ENCODE measurements around the gene FES.
A peak's percentile ranks its signal among the peaks of the same experiment; 100 is the strongest.

FES gene

GRCh38 chr15:90882781-90883525 lies 1.4 kb upstream of the FES start:
- Histone ChIP-seq H3K4me3 (ENCODE audit: insufficient read depth, low read depth, low read length, poor library complexity, severe bottlenecking) (no peak overlapping the region), H3K4me1 (ENCODE audit: control insufficient read depth, insufficient read depth, low read length, poor library complexity, severe bottlenecking) (no peaks in the 10 kb centered on the region), H3K9me3 (ENCODE audit: control insufficient read depth, low read length) (no peaks in the 10 kb centered on the region), H3K27me3 (replicated peaks; ENCODE audit: control insufficient read depth, insufficient read depth, low read length, poor library complexity, severe bottlenecking) (no peaks in the 10 kb centered on the region), H3K36me3 (ENCODE audit: control insufficient read depth, insufficient read depth, low read length) (peaks cover 40% of the 10 kb centered on the region), H3K27ac (ENCODE audit: insufficient read depth, low read length, poor library complexity, severe bottlenecking) (no peak overlapping the region)
- no peak for DNase-seq

- DNase-seq = no peak
- no peak overlapping the region for H3K27ac ChIP-seq (ENCODE audit: insufficient read depth, low read length, poor library complexity, severe bottlenecking)
- H3K9me3 ChIP-seq (ENCODE audit: control insufficient read depth, low read length) = no peaks in the 10 kb centered on the region
- no peaks in the 10 kb centered on the region for H3K4me1 ChIP-seq (ENCODE audit: control insufficient read depth, insufficient read depth, low read length, poor library complexity, severe bottlenecking)
- no peaks in the 10 kb centered on the region for H3K27me3 ChIP-seq (replicated peaks; ENCODE audit: control insufficient read depth, insufficient read depth, low read length, poor library complexity, severe bottlenecking)
- no peak overlapping the region for H3K4me3 ChIP-seq (ENCODE audit: insufficient read depth, low read depth, low read length, poor library complexity, severe bottlenecking)
- H3K36me3 ChIP-seq (ENCODE audit: control insufficient read depth, insufficient read depth, low read length) = peaks cover 34% of the 10 kb centered on the region
These were observed 753 bp upstream of the FES start for GRCh38 chr15:90883526-90883975.

GRCh38 chr15:90884719-90885431 lies 571 bp downstream of the FES start:
- Histone ChIP-seq H3K27me3 (replicated peaks; ENCODE audit: control insufficient read depth, insufficient read depth, low read length, poor library complexity, severe bottlenecking) (no peaks in the 10 kb centered on the region), H3K27ac (ENCODE audit: insufficient read depth, low read length, poor library complexity, severe bottlenecking) (no peak overlapping the region), H3K36me3 (ENCODE audit: control insufficient read depth, insufficient read depth, low read length) (peaks cover 21% of the 10 kb centered on the region), H3K4me1 (ENCODE audit: control insufficient read depth, insufficient read depth, low read length, poor library complexity, severe bottlenecking) (no peaks in the 10 kb centered on the region), H3K9me3 (ENCODE audit: control insufficient read depth, low read length) (no peaks in the 10 kb centered on the region), H3K4me3 (ENCODE audit: insufficient read depth, low read depth, low read length, poor library complexity, severe bottlenecking) (no peak overlapping the region)
- DNase-seq = no peak

- peak; percentile 49 to 65 (median 52) for DNase-seq
- Histone ChIP-seq H3K27me3 (replicated peaks; ENCODE audit: control insufficient read depth, insufficient read depth, low read length, poor library complexity, severe bottlenecking) (no peaks in the 10 kb centered on the region), H3K9me3 (ENCODE audit: control insufficient read depth, low read length) (no peaks in the 10 kb centered on the region), H3K4me3 (ENCODE audit: insufficient read depth, low read depth, low read length, poor library complexity, severe bottlenecking) (no peak overlapping the region), H3K27ac (ENCODE audit: insufficient read depth, low read length, poor library complexity, severe bottlenecking) (no peak overlapping the region), H3K4me1 (ENCODE audit: control insufficient read depth, insufficient read depth, low read length, poor library complexity, severe bottlenecking) (no peaks in the 10 kb centered on the region), H3K36me3 (ENCODE audit: control insufficient read depth, insufficient read depth, low read length) (peaks cover 13% of the 10 kb centered on the region)
These were observed 1.4 kb downstream of the FES start for GRCh38 chr15:90885432-90886290.

GRCh38 chr15:90886291-90886614 lies 1.9 kb downstream of the FES start:
- Histone ChIP-seq H3K4me3 (ENCODE audit: insufficient read depth, low read depth, low read length, poor library complexity, severe bottlenecking) (no peak overlapping the region), H3K27me3 (replicated peaks; ENCODE audit: control insufficient read depth, insufficient read depth, low read length, poor library complexity, severe bottlenecking) (no peaks in the 10 kb centered on the region), H3K4me1 (ENCODE audit: control insufficient read depth, insufficient read depth, low read length, poor library complexity, severe bottlenecking) (no peaks in the 10 kb centered on the region), H3K36me3 (ENCODE audit: control insufficient read depth, insufficient read depth, low read length) (peaks cover 8% of the 10 kb centered on the region), H3K27ac (ENCODE audit: insufficient read depth, low read length, poor library complexity, severe bottlenecking) (no peak overlapping the region), H3K9me3 (ENCODE audit: control insufficient read depth, low read length) (no peaks in the 10 kb centered on the region)
- DNase-seq = no peak

- Histone ChIP-seq H3K27me3 (replicated peaks; ENCODE audit: control insufficient read depth, insufficient read depth, low read length, poor library complexity, severe bottlenecking) (no peaks in the 10 kb centered on the region), H3K27ac (ENCODE audit: insufficient read depth, low read length, poor library complexity, severe bottlenecking) (no peak overlapping the region), H3K36me3 (ENCODE audit: control insufficient read depth, insufficient read depth, low read length) (peaks cover under 1% of the 10 kb centered on the region), H3K4me1 (ENCODE audit: control insufficient read depth, insufficient read depth, low read length, poor library complexity, severe bottlenecking) (no peaks in the 10 kb centered on the region), H3K9me3 (ENCODE audit: control insufficient read depth, low read length) (no peaks in the 10 kb centered on the region), H3K4me3 (ENCODE audit: insufficient read depth, low read depth, low read length, poor library complexity, severe bottlenecking) (no peak overlapping the region)
- DNase-seq = no peak
These were observed 2.8 kb downstream of the FES start for GRCh38 chr15:90887037-90887481.

GRCh38 chr15:90889313-90889730 lies 5.0 kb downstream of the FES start:
- H3K27me3 ChIP-seq (replicated peaks; ENCODE audit: control insufficient read depth, insufficient read depth, low read length, poor library complexity, severe bottlenecking) = no peaks in the 10 kb centered on the region
- H3K4me1 ChIP-seq (ENCODE audit: control insufficient read depth, insufficient read depth, low read length, poor library complexity, severe bottlenecking) = no peaks in the 10 kb centered on the region
- H3K9me3 ChIP-seq (ENCODE audit: control insufficient read depth, low read length) = no peaks in the 10 kb centered on the region
- no peak overlapping the region for H3K27ac ChIP-seq (ENCODE audit: insufficient read depth, low read length, poor library complexity, severe bottlenecking)
- H3K36me3 ChIP-seq (ENCODE audit: control insufficient read depth, insufficient read depth, low read length) = no peaks in the 10 kb centered on the region
- no peak for DNase-seq
- H3K4me3 ChIP-seq (ENCODE audit: insufficient read depth, low read depth, low read length, poor library complexity, severe bottlenecking) = no peak overlapping the region

GRCh38 chr15:90889736-90890456 lies 5.6 kb downstream of the FES start:
- H3K36me3 ChIP-seq (ENCODE audit: control insufficient read depth, insufficient read depth, low read length) = no peaks in the 10 kb centered on the region
- no peak for DNase-seq
- no peaks in the 10 kb centered on the region for H3K4me1 ChIP-seq (ENCODE audit: control insufficient read depth, insufficient read depth, low read length, poor library complexity, severe bottlenecking)
- H3K27ac ChIP-seq (ENCODE audit: insufficient read depth, low read length, poor library complexity, severe bottlenecking) = no peak overlapping the region
- H3K27me3 ChIP-seq (replicated peaks; ENCODE audit: control insufficient read depth, insufficient read depth, low read length, poor library complexity, severe bottlenecking) = no peaks in the 10 kb centered on the region
- no peaks in the 10 kb centered on the region for H3K9me3 ChIP-seq (ENCODE audit: control insufficient read depth, low read length)
- no peak overlapping the region for H3K4me3 ChIP-seq (ENCODE audit: insufficient read depth, low read depth, low read length, poor library complexity, severe bottlenecking)

GRCh38 chr15:90890839-90891238 lies 6.5 kb downstream of the FES start:
- H3K4me3 ChIP-seq (ENCODE audit: insufficient read depth, low read depth, low read length, poor library complexity, severe bottlenecking) = no peak overlapping the region
- H3K36me3 ChIP-seq (ENCODE audit: control insufficient read depth, insufficient read depth, low read length) = no peaks in the 10 kb centered on the region
- no peak overlapping the region for H3K27ac ChIP-seq (ENCODE audit: insufficient read depth, low read length, poor library complexity, severe bottlenecking)
- no peaks in the 10 kb centered on the region for H3K9me3 ChIP-seq (ENCODE audit: control insufficient read depth, low read length)
- DNase-seq = no peak
- no peaks in the 10 kb centered on the region for H3K27me3 ChIP-seq (replicated peaks; ENCODE audit: control insufficient read depth, insufficient read depth, low read length, poor library complexity, severe bottlenecking)
- no peaks in the 10 kb centered on the region for H3K4me1 ChIP-seq (ENCODE audit: control insufficient read depth, insufficient read depth, low read length, poor library complexity, severe bottlenecking)
